ENCODE results near the gene HIGD1B. TPM values are rescaled to one million over a fixed set of nuclear protein-coding genes. Genes with fewer than 3 reads are reported as not detected.

The HIGD1B gene
- total RNA-seq, 1 experiment from 2014 or later: not detected

GRCh38 chr17:44889003-44889402, 41.3 kb downstream of the HIGD1B start:
- H3K27me3 ChIP-seq (ENCODE audit: control insufficient read depth, insufficient read depth, low read length): no peaks in the 10 kb centered on the region
- peaks cover 6% of the 10 kb centered on the region for H3K36me3 ChIP-seq (ENCODE audit: control insufficient read depth, insufficient read depth, low read length)
- H3K27ac ChIP-seq (ENCODE audit: low read length): no peak overlapping the region
- in situ Hi-C loops (cut with HindIII; ENCODE audit: low pct_unique_long_range_greater_than_20kb, low sequenced_read_pairs) (no loop called here), intact Hi-C loops (cut with micrococcal nuclease; ENCODE audit: unreplicated experiment) (no loop called here)
- POLR2A ChIA-PET: no interaction called here
- no peak for DNase-seq (ENCODE audit: low read depth, low spot score)
- H3K4me3 ChIP-seq (ENCODE audit: low read depth in 2 of 2, low read length in 2 of 2): no peak overlapping the region
- TF ChIP-seq TCF7L2 (IDR thresholded peaks at IDR 0.05; ENCODE audit: low read depth, low read length): no peak
- ATAC-seq: no peak
- no TSS peak for BruUV-seq (replicated peaks)
- CTCF ChIA-PET: no interaction called here
- no peaks in the 10 kb centered on the region for H3K4me1 ChIP-seq (ENCODE audit: control insufficient read depth, insufficient read depth, low read length)
- no peaks in the 10 kb centered on the region for H3K9me3 ChIP-seq (ENCODE audit: control insufficient read depth, insufficient read depth, low read depth, low read length)

GRCh38 chr17:44892250-44892649, 44.6 kb downstream of the HIGD1B start:
- peaks cover 2% of the 10 kb centered on the region; the same call in 1 of the 2 replicates for H3K36me3 ChIP-seq (ENCODE audit: control insufficient read depth, insufficient read depth, low read length)
- intact Hi-C loops (cut with micrococcal nuclease; ENCODE audit: unreplicated experiment): no loop called here
- CTCF ChIA-PET: no interaction called here

More at GRCh38 chr17:44892250-44892649, 44.6 kb downstream of the HIGD1B start:
- Histone ChIP-seq H3K27me3 (ENCODE audit: control insufficient read depth, insufficient read depth, low read length) (no peaks in the 10 kb centered on the region), H3K4me1 (ENCODE audit: control insufficient read depth, insufficient read depth, low read length) (no peaks in the 10 kb centered on the region), H3K27ac (ENCODE audit: low read length) (no peak overlapping the region), H3K9me3 (ENCODE audit: control insufficient read depth, insufficient read depth, low read depth, low read length) (no peaks in the 10 kb centered on the region), H3K4me3 (ENCODE audit: low read depth in 2 of 2, low read length in 2 of 2) (no peak overlapping the region)
- POLR2A ChIA-PET: interaction anchor here (0.6 kb wide), 1 partner anchor 147 kb away, joined by 4 read pairs; no protein-coding TSS in a partner anchor
- no peak for ATAC-seq
- BruUV-seq (replicated peaks): no TSS peak
- TF ChIP-seq POLR2AphosphoS5 (IDR thresholded peaks at IDR 0.05; ENCODE audit: low read depth, low read length) (no peak), CTCF (IDR thresholded peaks at IDR 0.05) (no peak), TCF7L2 (IDR thresholded peaks at IDR 0.05; ENCODE audit: low read depth, low read length) (no peak), REST (IDR thresholded peaks at IDR 0.05; ENCODE audit: insufficient read depth in 1 of 2, low read depth in 2 of 2, low read length in 1 of 2) (no peak), SIN3A (IDR thresholded peaks at IDR 0.05; ENCODE audit: borderline replicate concordance, insufficient read depth, low read depth, low read length) (no peak)
- DNase-seq (ENCODE audit: low read depth, low spot score): no peak
- in situ Hi-C loops (cut with HindIII; ENCODE audit: low pct_unique_long_range_greater_than_20kb, low sequenced_read_pairs): no loop called here

All from Panc1 (cell line).